GM19455 (cell line): ENCODE measurements around the gene CCDC136.

Source experiments
- ATAC-seq: cut with Tn5 transposase; IDR thresholded peaks from one replicate; pipeline ENCODE4 v1.9.1; 2021; ENCODE audit not compliant: unreplicated experiment

The CCDC136 gene

GRCh38 chr7:128801667-128802418 is 10.1 kb downstream of the CCDC136 start:
- ATAC-seq, result no peak

- no peak for ATAC-seq
Measured at GRCh38 chr7:128804484-128804883, 12.7 kb downstream of the CCDC136 start.

- ATAC-seq, result no peak
Measured at GRCh38 chr7:128805225-128805624, 13.5 kb downstream of the CCDC136 start.

GRCh38 chr7:128807191-128807590 is 15.4 kb downstream of the CCDC136 start:
- ATAC-seq, result no peak

GRCh38 chr7:128809363-128809762 is 17.6 kb downstream of the CCDC136 start:
- no peak for ATAC-seq

GRCh38 chr7:128810473-128810872 is 18.7 kb downstream of the CCDC136 start:
- no peak for ATAC-seq

- no peak for ATAC-seq
Measured at GRCh38 chr7:128810997-128811396, 19.2 kb downstream of the CCDC136 start.

- no peak for ATAC-seq
Measured at GRCh38 chr7:128811631-128812430, 20.1 kb downstream of the CCDC136 start.

- no peak for ATAC-seq
Measured at GRCh38 chr7:128812514-128813168, 20.9 kb downstream of the CCDC136 start.

- ATAC-seq, result no peak
Measured at GRCh38 chr7:128814499-128814898, 22.7 kb downstream of the CCDC136 start.

- ATAC-seq, result no peak
Measured at GRCh38 chr7:128815289-128815942, 23.6 kb downstream of the CCDC136 start.

GRCh38 chr7:128818694-128819093 is 26.9 kb downstream of the CCDC136 start:
- ATAC-seq, result no peak

- ATAC-seq, result no peak
Measured at GRCh38 chr7:128821724-128822123, 30.0 kb downstream of the CCDC136 start.

GRCh38 chr7:128826512-128826911 is 34.7 kb downstream of the CCDC136 start:
- no peak for ATAC-seq

- ATAC-seq, result no peak
Measured at GRCh38 chr7:128826916-128827247, 35.1 kb downstream of the CCDC136 start.

GRCh38 chr7:128827248-128827958 is 35.6 kb downstream of the CCDC136 start:
- no peak for ATAC-seq

- no peak for ATAC-seq
Measured at GRCh38 chr7:128827971-128828711, 36.4 kb downstream of the CCDC136 start.

- no peak for ATAC-seq
Measured at GRCh38 chr7:128829391-128830166, 37.8 kb downstream of the CCDC136 start.
